HepG2 (cell line): ENCODE results near the gene SLC13A5. TPM values are rescaled to one million over a fixed set of nuclear protein-coding genes. Genes with fewer than 3 reads are reported as not detected.

Source experiments
- ARHGAP35 ChIP-seq: sonication (generic); formaldehyde crosslinking; IDR thresholded peaks from 2 replicates; pipeline ENCODE4 v1.9.0; 2022; ENCODE audit warnings: mild to moderate bottlenecking, inconsistent platforms, moderate library complexity, missing genetic modification reagents, borderline replicate concordance
- MEIS2 ChIP-seq: sonication (generic); formaldehyde crosslinking; IDR thresholded peaks from 2 replicates; pipeline ENCODE4 v1.9.0; 2021; ENCODE audit warnings: mild to moderate bottlenecking, missing genetic modification reagents
- MYNN ChIP-seq: sonication (generic); formaldehyde crosslinking; IDR thresholded peaks from 2 replicates; pipeline ENCODE4 v1.4.0; 2020; ENCODE audit warnings: mild to moderate bottlenecking, low read depth, missing genetic modification reagents
- NCOA5 ChIP-seq: sonication (generic); formaldehyde crosslinking; IDR thresholded peaks from 2 replicates; pipeline ENCODE4 v1.4.0; 2020; ENCODE audit warnings: missing genetic modification reagents
- ZNF180 ChIP-seq: sonication (generic); formaldehyde crosslinking; IDR thresholded peaks from 2 replicates; pipeline ENCODE4 v1.4.0; 2020; ENCODE audit warnings: low read depth, missing genetic modification reagents, borderline replicate concordance
- ZNF263 ChIP-seq: sonication (generic); formaldehyde crosslinking; IDR thresholded peaks from 2 replicates; pipeline ENCODE4 v1.4.0; 2020; ENCODE audit warnings: missing genetic modification reagents
- ZNF451 ChIP-seq: sonication (generic); formaldehyde crosslinking; IDR thresholded peaks from 2 replicates; pipeline ENCODE4 v1.5.0; 2020; ENCODE audit warnings: mild to moderate bottlenecking, missing genetic modification reagents
- ZNF614 ChIP-seq: IDR thresholded peaks from 2 replicates; pipeline ENCODE4 v1.6.1; 2018; ENCODE audit warnings: missing biosample characterization, missing genetic modification reagents, inconsistent platforms, borderline replicate concordance
- ZNF761 ChIP-seq: sonication (generic); formaldehyde crosslinking; conservative IDR thresholded peaks from 2 replicates; pipeline ENCODE4 v1.4.0; 2020; ENCODE audit warnings: mild to moderate bottlenecking, missing genetic modification reagents
- ZNF772 ChIP-seq: sonication (generic); formaldehyde crosslinking; IDR thresholded peaks from 2 replicates; pipeline ENCODE4 v1.5.0; 2020; ENCODE audit warnings: mild to moderate bottlenecking, missing genetic modification reagents
- polyA plus RNA-seq, 8 experiments: library from polyadenylated mRNA; depleted of rRNA in 3 of 8; stranded (reverse) in 7 of 8; unstranded in 1 of 8; fragments of >200 nt; fragmentation: Illumina TruSeq in 4 of 8; extraction: Trizol in 4 of 8; gene quantifications; 2 replicates each; pipeline versions ENCODE4 v1.2.1 to v1.2.3, GENCODE V29; 2011 to 2016; ENCODE audit warnings: low read depth in 4 of 8, missing spikeins in 1 of 8, mixed read lengths in 1 of 8; ENCODE audit not compliant: insufficient read depth in 1 of 8
- total RNA-seq, 5 experiments: library from RNA; depleted of rRNA; stranded (reverse); fragments of >200 nt; fragmentation: Illumina TruSeq; extraction: Trizol; gene quantifications; 2 replicates each; pipeline ENCODE4 v1.2.3, GENCODE V29; 2016; ENCODE audit warnings: low read depth in 1 of 5
- TF ChIP-seq, protein P1 (sequence below): sonication (generic); formaldehyde crosslinking; conservative IDR thresholded peaks from 2 replicates; pipeline ENCODE4 v1.8.0; 2022; ENCODE audit warnings: mild to moderate bottlenecking, moderate library complexity, missing genetic modification reagents
- TF ChIP-seq, protein P2 (sequence below): sonication (generic); formaldehyde crosslinking; IDR thresholded peaks from 2 replicates; pipeline ENCODE4 v1.8.0; 2022; ENCODE audit warnings: mild to moderate bottlenecking, missing genetic modification reagents; ENCODE audit not compliant: insufficient replicate concordance
- TF ChIP-seq, protein P3 (sequence below), 2 experiments: sonication (generic) in 1 of 2; formaldehyde crosslinking in 1 of 2; IDR thresholded peaks; 2 replicates each; pipeline versions ENCODE4 v1.5.1 to v1.6.1; 2011 to 2020; ENCODE audit warnings: borderline replicate concordance in 1 of 2, low read depth in 1 of 2, low read length in 1 of 2, mild to moderate bottlenecking in 1 of 2, missing genetic modification reagents in 1 of 2, moderate library complexity in 1 of 2
- TF ChIP-seq, protein P4 (sequence below): sonication (generic); formaldehyde crosslinking; IDR thresholded peaks from 2 replicates; pipeline ENCODE4 v1.4.0; 2020; ENCODE audit warnings: mild to moderate bottlenecking, missing genetic modification reagents
- TF ChIP-seq, protein P5 (sequence below): sonication (generic); formaldehyde crosslinking; IDR thresholded peaks from 2 replicates; pipeline ENCODE4 v1.8.0; 2023; ENCODE audit warnings: mild to moderate bottlenecking, missing genetic modification reagents

The SLC13A5 gene
- total and polyA plus RNA-seq, 2 of the 13 experiments (the other 11 are each of a cell fraction or from before 2014, with no cell fraction given) = 42.8 to 310 TPM

DNA sequence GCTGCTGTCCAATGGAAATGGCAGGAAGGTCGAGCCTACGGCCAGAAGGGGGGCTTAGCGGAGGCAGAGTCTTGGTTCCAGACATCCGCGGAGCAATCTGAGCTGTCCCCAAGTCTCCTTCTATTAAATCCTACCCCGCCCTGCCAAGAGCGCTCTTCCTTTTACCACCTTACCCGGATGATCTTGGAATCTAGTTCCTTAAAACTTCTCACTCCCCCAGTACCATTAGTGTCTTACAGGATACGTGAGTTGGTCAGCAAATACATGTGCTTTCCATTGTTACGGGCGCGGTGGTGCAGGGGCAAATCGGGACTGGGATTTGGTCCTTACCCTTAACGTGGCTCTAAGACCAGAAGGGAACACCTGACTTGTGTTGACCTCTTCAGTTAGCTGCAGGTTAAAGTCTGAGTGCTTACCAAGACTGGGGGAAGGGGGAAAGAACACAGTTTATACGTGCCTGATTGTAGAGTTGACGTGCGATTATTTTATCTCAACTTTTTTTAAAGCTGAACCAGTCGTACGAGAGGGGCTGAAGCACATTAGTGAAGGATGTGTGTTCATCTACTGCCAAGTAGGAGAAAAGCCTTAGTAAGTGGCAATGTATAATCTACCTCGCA, 71.8 kb downstream of the SLC13A5 start (continued):
- TF ChIP-seq, protein P1, sequence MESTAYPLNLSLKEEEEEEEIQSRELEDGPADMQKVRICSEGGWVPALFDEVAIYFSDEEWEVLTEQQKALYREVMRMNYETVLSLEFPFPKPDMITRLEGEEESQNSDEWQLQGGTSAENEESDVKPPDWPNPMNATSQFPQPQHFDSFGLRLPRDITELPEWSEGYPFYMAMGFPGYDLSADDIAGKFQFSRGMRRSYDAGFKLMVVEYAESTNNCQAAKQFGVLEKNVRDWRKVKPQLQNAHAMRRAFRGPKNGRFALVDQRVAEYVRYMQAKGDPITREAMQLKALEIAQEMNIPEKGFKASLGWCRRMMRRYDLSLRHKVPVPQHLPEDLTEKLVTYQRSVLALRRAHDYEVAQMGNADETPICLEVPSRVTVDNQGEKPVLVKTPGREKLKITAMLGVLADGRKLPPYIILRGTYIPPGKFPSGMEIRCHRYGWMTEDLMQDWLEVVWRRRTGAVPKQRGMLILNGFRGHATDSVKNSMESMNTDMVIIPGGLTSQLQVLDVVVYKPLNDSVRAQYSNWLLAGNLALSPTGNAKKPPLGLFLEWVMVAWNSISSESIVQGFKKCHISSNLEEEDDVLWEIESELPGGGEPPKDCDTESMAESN = 0 out of 2 replicates have a peak, but pooled peaks have one; percentile 3
- 0 out of 2 replicates have a peak, but pooled peaks have one; percentile 17 for TF ChIP-seq ZNF772
- no peak for TF ChIP-seq NCOA5 (CRISPR knock-in tag)
- no peak for TF ChIP-seq ZNF761 (CRISPR knock-in tag)
- no peak for TF ChIP-seq ARHGAP35
- TF ChIP-seq, protein P2, sequence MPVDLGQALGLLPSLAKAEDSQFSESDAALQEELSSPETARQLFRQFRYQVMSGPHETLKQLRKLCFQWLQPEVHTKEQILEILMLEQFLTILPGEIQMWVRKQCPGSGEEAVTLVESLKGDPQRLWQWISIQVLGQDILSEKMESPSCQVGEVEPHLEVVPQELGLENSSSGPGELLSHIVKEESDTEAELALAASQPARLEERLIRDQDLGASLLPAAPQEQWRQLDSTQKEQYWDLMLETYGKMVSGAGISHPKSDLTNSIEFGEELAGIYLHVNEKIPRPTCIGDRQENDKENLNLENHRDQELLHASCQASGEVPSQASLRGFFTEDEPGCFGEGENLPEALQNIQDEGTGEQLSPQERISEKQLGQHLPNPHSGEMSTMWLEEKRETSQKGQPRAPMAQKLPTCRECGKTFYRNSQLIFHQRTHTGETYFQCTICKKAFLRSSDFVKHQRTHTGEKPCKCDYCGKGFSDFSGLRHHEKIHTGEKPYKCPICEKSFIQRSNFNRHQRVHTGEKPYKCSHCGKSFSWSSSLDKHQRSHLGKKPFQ = peak; percentile 77
- no peak for TF ChIP-seq ZNF180 (CRISPR knock-in tag)
- TF ChIP-seq, protein P3, sequence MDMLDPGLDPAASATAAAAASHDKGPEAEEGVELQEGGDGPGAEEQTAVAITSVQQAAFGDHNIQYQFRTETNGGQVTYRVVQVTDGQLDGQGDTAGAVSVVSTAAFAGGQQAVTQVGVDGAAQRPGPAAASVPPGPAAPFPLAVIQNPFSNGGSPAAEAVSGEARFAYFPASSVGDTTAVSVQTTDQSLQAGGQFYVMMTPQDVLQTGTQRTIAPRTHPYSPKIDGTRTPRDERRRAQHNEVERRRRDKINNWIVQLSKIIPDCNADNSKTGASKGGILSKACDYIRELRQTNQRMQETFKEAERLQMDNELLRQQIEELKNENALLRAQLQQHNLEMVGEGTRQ (IDR thresholded peaks at IDR 0.05; ENCODE audit: low read depth, low read length) = no peak
- TF ChIP-seq, protein P3 (CRISPR knock-in tag; IDR thresholded peaks at IDR 0.05; ENCODE audit: borderline replicate concordance) = 0 out of 2 replicates have a peak, but pooled peaks have one; percentile 52
- TF ChIP-seq ZNF263 (CRISPR knock-in tag) = no peak
- TF ChIP-seq ZNF451 (CRISPR knock-in tag) = 0 out of 2 replicates have a peak, but pooled peaks have one; percentile 11
- TF ChIP-seq MYNN = 0 out of 2 replicates have a peak, but pooled peaks have one; percentile 3
- no peak for TF ChIP-seq MEIS2
- no peak for TF ChIP-seq ZNF614 (CRISPR knock-in tag)
- TF ChIP-seq, protein P4, sequence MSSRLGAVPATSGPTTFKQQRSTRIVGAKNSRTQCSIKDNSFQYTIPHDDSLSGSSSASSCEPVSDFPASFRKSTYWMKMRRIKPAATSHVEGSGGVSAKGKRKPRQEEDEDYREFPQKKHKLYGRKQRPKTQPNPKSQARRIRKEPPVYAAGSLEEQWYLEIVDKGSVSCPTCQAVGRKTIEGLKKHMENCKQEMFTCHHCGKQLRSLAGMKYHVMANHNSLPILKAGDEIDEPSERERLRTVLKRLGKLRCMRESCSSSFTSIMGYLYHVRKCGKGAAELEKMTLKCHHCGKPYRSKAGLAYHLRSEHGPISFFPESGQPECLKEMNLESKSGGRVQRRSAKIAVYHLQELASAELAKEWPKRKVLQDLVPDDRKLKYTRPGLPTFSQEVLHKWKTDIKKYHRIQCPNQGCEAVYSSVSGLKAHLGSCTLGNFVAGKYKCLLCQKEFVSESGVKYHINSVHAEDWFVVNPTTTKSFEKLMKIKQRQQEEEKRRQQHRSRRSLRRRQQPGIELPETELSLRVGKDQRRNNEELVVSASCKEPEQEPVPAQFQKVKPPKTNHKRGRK (CRISPR knock-in tag) = 0 out of 2 replicates have a peak, but pooled peaks have one; percentile 3
- TF ChIP-seq, protein P5, sequence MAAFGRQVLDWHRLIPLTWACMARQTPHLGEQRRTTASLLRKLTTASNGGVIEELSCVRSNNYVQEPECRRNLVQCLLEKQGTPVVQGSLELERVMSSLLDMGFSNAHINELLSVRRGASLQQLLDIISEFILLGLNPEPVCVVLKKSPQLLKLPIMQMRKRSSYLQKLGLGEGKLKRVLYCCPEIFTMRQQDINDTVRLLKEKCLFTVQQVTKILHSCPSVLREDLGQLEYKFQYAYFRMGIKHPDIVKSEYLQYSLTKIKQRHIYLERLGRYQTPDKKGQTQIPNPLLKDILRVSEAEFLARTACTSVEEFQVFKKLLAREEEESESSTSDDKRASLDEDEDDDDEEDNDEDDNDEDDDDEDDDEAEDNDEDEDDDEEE (CRISPR knock-in tag) = no peak
